ENCODE results near the gene ATP5MC3. TPM values are rescaled to one million over a fixed set of nuclear protein-coding genes. Genes with fewer than 3 reads are reported as not detected.

The ATP5MC3 gene
- total and polyA plus RNA-seq, 2 of the 13 experiments (the other 11 are each of a cell fraction or from before 2014, with no cell fraction given) = 676 to 1,007 TPM

GRCh38 chr2:175180701-175181103 is 808 bp downstream of the ATP5MC3 start (continued):
- TF ChIP-seq AHR (CRISPR knock-in tag; IDR thresholded peaks at IDR 0.05) = no peak
- peak; percentile 85 for TF ChIP-seq ZBTB7A (CRISPR knock-in tag; IDR thresholded peaks at IDR 0.05)
- no peak for TF ChIP-seq KLF15 (CRISPR knock-in tag; IDR thresholded peaks at IDR 0.05; ENCODE audit: borderline replicate concordance)
- no peak for TF ChIP-seq BRF2 (CRISPR knock-in tag; IDR thresholded peaks at IDR 0.05)
- no peak for TF ChIP-seq ZNF383 (CRISPR knock-in tag; IDR thresholded peaks at IDR 0.05; ENCODE audit: borderline replicate concordance)
- TF ChIP-seq ZNF543 (CRISPR knock-in tag; IDR thresholded peaks at IDR 0.05) = no peak
- TF ChIP-seq CBX1 (IDR thresholded peaks at IDR 0.05; ENCODE audit: low read depth) = no peak
- TF ChIP-seq, protein P1, sequence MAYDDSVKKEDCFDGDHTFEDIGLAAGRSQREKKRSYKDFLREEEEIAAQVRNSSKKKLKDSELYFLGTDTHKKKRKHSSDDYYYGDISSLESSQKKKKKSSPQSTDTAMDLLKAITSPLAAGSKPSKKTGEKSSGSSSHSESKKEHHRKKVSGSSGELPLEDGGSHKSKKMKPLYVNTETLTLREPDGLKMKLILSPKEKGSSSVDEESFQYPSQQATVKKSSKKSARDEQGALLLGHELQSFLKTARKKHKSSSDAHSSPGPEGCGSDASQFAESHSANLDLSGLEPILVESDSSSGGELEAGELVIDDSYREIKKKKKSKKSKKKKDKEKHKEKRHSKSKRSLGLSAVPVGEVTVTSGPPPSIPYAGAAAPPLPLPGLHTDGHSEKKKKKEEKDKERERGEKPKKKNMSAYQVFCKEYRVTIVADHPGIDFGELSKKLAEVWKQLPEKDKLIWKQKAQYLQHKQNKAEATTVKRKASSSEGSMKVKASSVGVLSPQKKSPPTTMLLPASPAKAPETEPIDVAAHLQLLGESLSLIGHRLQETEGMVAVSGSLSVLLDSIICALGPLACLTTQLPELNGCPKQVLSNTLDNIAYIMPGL (CRISPR knock-in tag; IDR thresholded peaks at IDR 0.05; ENCODE audit: borderline replicate concordance in 1 of 2, low read depth in 1 of 2) = peak in 1 of 2 experiments; percentile 62; a peak in 1 of 4 replicates
- peak; percentile 50; the same call in 1 of the 2 replicates for TF ChIP-seq PHF20 (CRISPR knock-in tag; IDR thresholded peaks at IDR 0.05)
- peak; percentile 74 for TF ChIP-seq SAP130 (CRISPR knock-in tag; IDR thresholded peaks at IDR 0.05; ENCODE audit: low read depth)
- TF ChIP-seq SIN3B (IDR thresholded peaks at IDR 0.05; ENCODE audit: low read length) = no peak
- TF ChIP-seq PHB2 (IDR thresholded peaks at IDR 0.05; ENCODE audit: partially characterized antibody) = no peak
- TF ChIP-seq ZNF431 (CRISPR knock-in tag; IDR thresholded peaks at IDR 0.05; ENCODE audit: borderline replicate concordance, low read depth) = no peak
- TF ChIP-seq THAP11 (CRISPR knock-in tag; IDR thresholded peaks at IDR 0.05) = peak; percentile 50; the same call in 1 of the 2 replicates
- TF ChIP-seq NCOA5 (CRISPR knock-in tag; IDR thresholded peaks at IDR 0.05) = no peak
- TF ChIP-seq ZFP1 (CRISPR knock-in tag; IDR thresholded peaks at IDR 0.05) = 0 out of 2 replicates have a peak, but pooled peaks have one; percentile 11
- TF ChIP-seq, protein P2, sequence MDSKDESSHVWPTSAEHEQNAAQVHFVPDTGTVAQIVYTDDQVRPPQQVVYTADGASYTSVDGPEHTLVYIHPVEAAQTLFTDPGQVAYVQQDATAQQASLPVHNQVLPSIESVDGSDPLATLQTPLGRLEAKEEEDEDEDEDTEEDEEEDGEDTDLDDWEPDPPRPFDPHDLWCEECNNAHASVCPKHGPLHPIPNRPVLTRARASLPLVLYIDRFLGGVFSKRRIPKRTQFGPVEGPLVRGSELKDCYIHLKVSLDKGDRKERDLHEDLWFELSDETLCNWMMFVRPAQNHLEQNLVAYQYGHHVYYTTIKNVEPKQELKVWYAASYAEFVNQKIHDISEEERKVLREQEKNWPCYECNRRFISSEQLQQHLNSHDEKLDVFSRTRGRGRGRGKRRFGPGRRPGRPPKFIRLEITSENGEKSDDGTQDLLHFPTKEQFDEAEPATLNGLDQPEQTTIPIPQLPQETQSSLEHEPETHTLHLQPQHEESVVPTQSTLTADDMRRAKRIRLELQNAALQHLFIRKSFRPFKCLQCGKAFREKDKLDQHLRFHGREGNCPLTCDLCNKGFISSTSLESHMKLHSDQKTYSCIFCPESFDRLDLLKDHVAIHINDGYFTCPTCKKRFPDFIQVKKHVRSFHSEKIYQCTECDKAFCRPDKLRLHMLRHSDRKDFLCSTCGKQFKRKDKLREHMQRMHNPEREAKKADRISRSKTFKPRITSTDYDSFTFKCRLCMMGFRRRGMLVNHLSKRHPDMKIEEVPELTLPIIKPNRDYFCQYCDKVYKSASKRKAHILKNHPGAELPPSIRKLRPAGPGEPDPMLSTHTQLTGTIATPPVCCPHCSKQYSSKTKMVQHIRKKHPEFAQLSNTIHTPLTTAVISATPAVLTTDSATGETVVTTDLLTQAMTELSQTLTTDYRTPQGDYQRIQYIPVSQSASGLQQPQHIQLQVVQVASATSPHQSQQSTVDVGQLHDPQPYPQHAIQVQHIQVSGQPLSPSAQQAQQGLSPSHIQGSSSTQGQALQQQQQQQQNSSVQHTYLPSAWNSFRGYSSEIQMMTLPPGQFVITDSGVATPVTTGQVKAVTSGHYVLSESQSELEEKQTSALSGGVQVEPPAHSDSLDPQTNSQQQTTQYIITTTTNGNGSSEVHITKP (CRISPR knock-in tag; IDR thresholded peaks at IDR 0.05; ENCODE audit: low read depth) = 0 out of 2 replicates have a peak, but pooled peaks have one; percentile 41
- TF ChIP-seq CC2D1A (CRISPR knock-in tag; IDR thresholded peaks at IDR 0.05) = peak; percentile 78; the same call in 1 of the 2 replicates
- TF ChIP-seq, protein P3, sequence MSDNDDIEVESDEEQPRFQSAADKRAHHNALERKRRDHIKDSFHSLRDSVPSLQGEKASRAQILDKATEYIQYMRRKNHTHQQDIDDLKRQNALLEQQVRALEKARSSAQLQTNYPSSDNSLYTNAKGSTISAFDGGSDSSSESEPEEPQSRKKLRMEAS (IDR thresholded peaks at IDR 0.05) = peak; percentile 74; the same call in 1 of the 2 replicates
- TF ChIP-seq FOXK1 (CRISPR knock-in tag; IDR thresholded peaks at IDR 0.05; ENCODE audit: borderline replicate concordance, low read depth) = 0 out of 2 replicates have a peak, but pooled peaks have one; percentile 38
- 0 out of 2 replicates have a peak, but pooled peaks have one; percentile 81 for TF ChIP-seq ZNF564 (CRISPR knock-in tag; IDR thresholded peaks at IDR 0.05)
- peak; percentile 53; the same call in 1 of the 2 replicates for TF ChIP-seq GATAD1 (CRISPR knock-in tag; IDR thresholded peaks at IDR 0.05)
- TF ChIP-seq KMT2B (CRISPR knock-in tag; IDR thresholded peaks at IDR 0.05) = peak; percentile 38
- TF ChIP-seq HOXA3 (CRISPR knock-in tag; IDR thresholded peaks at IDR 0.05) = no peak
